Fibroblast of villous mesenchyme (primary cell): ENCODE data around the gene DLAT. TPM values are rescaled to one million over a fixed set of nuclear protein-coding genes. Genes with fewer than 3 reads are reported as not detected.

ENCODE experiments used
- DNase-seq: peaks from one replicate; pipeline ENCODE4 v3.0.0-alpha.2; 2010; ENCODE audit warnings: low read depth
- H3K4me3 ChIP-seq: 2 replicates; pipeline ENCODE4 v1.5.1; 2011; ENCODE audit warnings: low read depth, mild to moderate bottlenecking, low read length
- total RNA-seq: library from RNA; depleted of rRNA; stranded (reverse); fragments of >200 nt; gene quantifications from 2 replicates; pipeline ENCODE4 v1.2.3, GENCODE V29; 2012
- TF ChIP-seq, protein P1 (sequence below): IDR thresholded peaks from 2 replicates; pipeline ENCODE4 v1.5.1; 2012; ENCODE audit warnings: low read depth, mild to moderate bottlenecking, low read length; ENCODE audit not compliant: insufficient read depth

Gene DLAT
- total RNA-seq, 1 donor = 56.6 TPM

DNA sequence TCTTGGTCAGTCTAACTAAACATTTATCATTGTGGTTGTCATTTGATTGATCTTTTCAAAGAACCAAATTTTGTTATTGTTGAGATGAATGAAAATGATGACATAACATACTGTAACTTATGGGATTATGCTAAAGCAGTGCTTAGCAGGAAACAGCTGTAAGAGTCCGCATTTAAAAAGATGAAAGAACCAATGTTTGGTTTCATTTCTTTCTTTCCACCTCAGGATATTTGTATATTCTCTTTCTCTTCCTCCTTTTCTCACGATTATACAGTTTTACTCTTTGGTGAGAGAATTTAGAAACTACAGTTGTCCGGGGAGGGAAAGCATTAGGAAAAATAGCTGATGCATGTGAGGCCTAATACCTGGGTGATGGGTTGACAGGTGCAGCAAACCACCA lies 25.5 kb downstream of the DLAT start:
- TF ChIP-seq, protein P1, sequence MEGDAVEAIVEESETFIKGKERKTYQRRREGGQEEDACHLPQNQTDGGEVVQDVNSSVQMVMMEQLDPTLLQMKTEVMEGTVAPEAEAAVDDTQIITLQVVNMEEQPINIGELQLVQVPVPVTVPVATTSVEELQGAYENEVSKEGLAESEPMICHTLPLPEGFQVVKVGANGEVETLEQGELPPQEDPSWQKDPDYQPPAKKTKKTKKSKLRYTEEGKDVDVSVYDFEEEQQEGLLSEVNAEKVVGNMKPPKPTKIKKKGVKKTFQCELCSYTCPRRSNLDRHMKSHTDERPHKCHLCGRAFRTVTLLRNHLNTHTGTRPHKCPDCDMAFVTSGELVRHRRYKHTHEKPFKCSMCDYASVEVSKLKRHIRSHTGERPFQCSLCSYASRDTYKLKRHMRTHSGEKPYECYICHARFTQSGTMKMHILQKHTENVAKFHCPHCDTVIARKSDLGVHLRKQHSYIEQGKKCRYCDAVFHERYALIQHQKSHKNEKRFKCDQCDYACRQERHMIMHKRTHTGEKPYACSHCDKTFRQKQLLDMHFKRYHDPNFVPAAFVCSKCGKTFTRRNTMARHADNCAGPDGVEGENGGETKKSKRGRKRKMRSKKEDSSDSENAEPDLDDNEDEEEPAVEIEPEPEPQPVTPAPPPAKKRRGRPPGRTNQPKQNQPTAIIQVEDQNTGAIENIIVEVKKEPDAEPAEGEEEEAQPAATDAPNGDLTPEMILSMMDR = no peak
- no peak overlapping the region for H3K4me3 ChIP-seq
- no peak for DNase-seq

DNA sequence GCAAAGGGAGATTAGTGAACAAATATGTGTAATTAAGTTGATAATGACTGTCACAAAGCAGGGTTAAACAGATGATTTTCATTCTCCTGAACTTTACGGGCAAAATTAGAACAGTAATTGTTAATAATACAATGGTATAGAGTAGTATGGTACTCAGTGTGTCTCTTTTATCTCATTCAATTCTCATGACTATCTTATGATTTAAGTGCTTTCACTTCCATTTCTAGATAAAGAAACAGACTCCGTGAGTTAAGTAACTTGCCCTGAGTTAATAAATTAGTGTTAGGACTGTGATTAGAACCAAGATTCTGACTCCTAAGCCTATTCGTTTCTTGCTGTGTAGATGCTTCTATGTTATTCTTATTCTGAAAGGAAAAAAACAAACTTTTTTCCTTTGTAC lies 26.6 kb downstream of the DLAT start:
- DNase-seq = no peak
- TF ChIP-seq, protein P1 = no peak

DNA sequence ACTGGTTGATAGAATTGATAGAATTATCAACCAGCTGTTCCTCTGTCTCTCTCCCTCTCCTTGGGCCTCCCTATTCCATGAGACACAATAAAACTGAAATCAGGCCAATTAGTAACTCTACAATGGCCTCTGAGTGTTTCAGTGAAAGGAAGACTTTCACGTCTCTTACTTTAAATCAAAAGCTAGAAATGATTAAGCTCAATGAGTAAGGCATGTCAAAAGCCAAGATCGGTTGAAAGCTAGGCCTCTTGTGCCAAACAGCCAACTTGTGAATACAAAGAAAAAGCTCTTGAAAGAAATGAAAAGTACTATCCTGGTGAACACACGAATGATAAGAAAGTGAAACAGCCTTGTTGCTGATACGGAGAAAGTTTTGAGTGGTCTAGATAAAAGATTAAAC lies 32.0 kb downstream of the DLAT start:
- no peak overlapping the region for H3K4me3 ChIP-seq
- TF ChIP-seq, protein P1 = no peak
- no peak for DNase-seq

More for the DNA sequence above, 26.6 kb downstream of the DLAT start:
- H3K4me3 ChIP-seq = no peak overlapping the region

DNA sequence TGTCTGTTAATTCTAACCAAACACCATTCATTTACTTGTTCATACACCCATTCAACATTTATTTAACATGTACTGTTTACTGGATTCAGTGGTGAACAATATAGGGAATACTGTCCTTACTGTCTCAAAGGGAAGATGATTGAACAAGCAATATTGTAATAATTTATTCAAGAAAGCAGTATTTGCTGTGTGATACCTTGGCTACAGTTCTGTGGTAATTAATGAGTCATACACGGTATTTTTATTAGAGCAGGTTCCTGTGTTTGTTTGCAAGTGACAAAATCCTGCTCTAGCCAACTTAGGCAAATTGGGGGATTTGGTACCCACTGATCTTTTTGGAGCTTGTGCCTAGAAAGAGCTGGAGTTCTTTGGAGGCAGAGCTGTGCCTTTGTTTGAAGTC lies 32.9 kb downstream of the DLAT start:
- TF ChIP-seq, protein P1 = no peak
- H3K4me3 ChIP-seq = no peak overlapping the region
- no peak for DNase-seq

DNA sequence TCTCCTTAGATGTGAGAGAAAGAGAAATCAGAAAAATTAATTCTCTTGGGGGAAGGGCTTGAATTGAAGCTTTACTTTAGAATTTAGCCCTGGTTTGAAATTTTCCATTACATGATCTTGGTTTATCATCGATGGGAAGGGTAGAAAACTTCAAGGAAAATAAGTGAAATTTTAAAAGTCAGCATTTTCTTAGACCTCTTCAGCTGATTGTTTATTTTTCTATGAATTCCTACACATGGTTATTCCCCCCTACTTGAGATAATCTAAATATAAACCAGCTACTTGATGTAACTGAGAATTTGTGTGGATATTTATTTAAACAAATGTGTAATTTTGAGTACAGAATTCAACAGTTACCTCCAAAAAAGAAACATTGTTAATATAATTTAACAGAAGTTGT lies 37.7 kb downstream of the DLAT start:
- DNase-seq = no peak
- TF ChIP-seq, protein P1 = no peak
- H3K4me3 ChIP-seq = no peak overlapping the region

DNA sequence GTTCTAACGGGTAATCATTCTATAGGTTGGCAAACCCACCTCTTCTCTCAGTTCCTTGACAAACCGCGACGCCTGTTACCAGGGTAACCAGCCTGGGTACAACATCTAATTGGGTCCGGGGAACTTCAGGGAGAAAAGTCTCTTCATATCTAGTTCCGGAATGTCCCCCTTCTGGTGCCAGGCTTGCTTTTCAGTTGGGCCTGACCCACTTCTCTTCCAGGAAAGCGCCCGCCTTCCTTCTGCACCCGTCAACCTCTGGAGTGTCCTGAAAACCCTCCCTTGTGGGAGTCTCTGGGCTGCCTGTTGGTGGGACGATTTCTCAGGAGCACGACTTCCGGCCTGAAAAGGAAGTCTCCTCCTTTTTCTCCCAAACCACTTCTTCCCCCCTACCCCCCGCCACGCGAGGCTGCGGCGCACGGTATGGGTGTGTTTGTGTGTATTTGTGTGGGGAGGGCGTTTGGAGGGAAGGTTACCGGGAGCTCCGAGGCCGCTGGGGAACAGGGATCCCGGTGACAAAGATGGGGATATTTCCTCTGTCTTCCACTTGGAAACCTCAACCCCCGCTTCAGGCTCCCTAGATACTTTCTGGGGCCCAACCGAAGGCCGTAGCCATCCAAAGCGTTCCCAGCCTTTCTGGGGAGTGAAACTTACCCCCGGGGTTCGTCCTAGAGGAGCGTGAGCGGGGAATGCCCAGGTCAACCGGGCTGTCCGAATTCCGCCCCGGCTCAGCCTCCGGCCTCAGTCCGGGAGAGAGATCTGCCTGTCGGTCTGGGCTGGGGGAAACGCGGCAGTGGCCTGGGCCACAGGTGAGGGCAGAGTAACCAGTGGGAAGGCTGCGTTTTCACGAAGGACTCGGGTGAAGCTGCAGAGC lies 49.0 kb downstream of the DLAT start, which contains the start of the genes NKAPD1 and PIH1D2:
TSS of gene NKAPD1 (plus strand) at position 359 of the 871 bp plus-strand sequence. CDS start 1,276 bp downstream, outside the sequence.
TSS of gene PIH1D2 (minus strand) at position 77 of the 871 bp plus-strand sequence. CDS start 843 bp downstream, outside the sequence.
- peak within 1 kb of the TSS; percentile 97 for H3K4me3 ChIP-seq
- peak; percentile 91 for DNase-seq
- TF ChIP-seq, protein P1 = peak; percentile 2
